NCI-H446 treated with DMSO at 0.1 percent for 48 hours (cell line): ENCODE measurements around the gene MAN2A1.
"Not testable (repeated sequence)": the region's sequence is repeated elsewhere in the genome, so short reads cannot be mapped to it uniquely, and the experiment has no call there.

Source experiments
- DNase-seq: peaks from one replicate; lab custom pipeline; 2025; lab: John Stamatoyannopoulos, UW

The MAN2A1 gene

DNA sequence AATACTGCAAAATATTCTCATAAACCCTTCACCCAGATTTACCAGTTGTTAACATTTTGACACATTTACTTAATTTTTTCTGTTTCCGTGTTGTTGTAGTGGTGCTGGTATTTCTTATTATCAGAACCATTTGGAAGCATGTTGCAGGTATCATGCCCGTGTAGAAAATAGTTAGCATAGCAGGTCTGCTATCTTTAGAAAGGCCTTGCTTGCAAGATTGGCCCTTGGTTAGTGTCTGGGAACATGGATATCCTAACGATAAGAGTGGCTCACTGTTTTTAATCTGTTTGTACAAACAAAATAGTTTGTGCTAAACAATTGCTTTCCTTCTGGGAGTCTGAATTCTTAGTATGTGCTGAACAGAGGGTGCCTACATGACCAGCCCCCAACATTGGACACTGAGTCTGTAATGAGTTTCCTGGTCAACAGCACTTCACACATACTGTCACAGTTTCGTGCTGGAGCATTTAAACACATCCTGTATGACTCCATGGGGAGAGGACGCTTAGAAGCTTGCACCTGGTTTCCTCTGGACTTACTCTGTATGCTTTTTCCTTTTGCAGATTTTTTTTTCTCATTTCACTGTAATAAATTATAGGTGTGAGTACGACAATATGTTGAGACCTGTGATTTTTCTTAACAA lies 66.9 kb downstream of the MAN2A1 start:
- DNase-seq = no peak

DNA sequence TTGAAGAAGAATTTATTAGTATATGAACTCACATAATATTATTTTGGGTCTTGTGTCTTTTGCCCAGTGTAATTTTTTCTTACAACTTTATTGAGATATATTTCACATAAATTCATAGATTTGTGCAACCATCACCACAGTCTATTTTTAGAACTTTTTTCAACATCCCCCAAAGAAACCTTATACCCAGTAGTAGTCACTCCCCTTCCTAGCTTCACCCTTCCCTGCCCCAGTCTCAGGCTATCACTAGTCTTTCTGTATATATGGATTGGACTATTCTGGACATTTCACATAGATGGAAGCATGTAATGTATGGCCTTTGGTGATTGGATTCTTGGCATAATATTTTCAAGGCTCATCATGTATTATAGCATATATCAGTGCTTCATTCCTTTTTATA lies 67.8 kb downstream of the MAN2A1 start:
- DNase-seq = no peak

DNA sequence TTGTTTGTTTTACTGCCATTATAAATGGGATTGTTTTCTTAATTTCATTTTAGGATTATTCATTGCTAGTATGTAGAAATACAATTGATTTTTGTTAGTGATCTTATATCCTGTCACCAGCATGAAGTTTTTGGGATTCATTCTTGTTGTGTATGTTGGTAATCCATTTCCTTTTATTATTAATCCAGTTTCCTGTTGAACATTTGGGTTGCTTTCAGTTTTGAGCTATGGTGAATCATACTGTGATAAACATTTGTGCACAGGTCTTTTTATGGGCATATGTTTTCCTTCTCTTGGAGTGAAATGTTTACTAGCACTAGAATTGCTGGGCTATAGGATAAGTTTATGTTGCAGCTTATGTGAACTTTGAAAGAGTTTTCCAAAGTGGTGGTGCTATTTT lies 69.6 kb downstream of the MAN2A1 start:
- no peak for DNase-seq

DNA sequence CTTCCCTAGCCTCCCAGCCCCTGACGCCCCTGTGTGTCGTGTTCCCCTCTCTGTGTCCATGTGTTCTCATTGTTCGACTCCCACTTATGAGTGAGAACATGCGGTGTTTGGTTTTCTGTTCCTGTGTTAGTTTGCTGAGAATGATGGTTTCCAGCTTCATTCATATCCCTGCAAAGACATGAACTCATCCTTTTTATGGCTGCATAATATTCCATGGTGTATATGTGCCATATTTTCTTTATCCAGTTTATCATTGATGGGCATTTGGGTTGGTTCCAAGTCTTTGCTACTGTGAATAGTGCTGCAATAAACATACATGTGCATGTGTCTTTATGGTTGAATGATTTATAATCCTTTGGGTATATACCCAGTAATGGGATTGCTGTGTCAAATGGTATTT lies 70.4 kb downstream of the MAN2A1 start:
- DNase-seq = not testable (repeated sequence)

DNA sequence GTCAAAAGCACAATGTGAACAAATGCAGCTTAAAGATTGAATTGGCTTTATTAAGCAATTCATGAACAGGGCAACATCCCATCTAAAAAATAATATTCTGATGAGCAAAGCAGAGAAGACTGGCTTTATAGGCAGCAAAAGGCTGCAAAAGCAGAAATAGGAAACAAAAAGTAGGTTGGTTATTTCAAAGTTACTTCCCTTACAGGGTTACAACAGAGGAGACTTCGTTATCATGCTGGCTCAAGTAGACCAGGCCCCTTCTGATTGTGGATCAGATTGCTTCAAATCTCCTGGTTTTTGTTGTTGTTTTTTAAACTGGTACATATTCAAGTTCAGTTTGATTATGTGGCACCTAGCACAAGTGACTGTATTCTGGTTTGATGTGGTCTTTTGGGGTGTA lies 73.1 kb downstream of the MAN2A1 start:
- no peak for DNase-seq

DNA sequence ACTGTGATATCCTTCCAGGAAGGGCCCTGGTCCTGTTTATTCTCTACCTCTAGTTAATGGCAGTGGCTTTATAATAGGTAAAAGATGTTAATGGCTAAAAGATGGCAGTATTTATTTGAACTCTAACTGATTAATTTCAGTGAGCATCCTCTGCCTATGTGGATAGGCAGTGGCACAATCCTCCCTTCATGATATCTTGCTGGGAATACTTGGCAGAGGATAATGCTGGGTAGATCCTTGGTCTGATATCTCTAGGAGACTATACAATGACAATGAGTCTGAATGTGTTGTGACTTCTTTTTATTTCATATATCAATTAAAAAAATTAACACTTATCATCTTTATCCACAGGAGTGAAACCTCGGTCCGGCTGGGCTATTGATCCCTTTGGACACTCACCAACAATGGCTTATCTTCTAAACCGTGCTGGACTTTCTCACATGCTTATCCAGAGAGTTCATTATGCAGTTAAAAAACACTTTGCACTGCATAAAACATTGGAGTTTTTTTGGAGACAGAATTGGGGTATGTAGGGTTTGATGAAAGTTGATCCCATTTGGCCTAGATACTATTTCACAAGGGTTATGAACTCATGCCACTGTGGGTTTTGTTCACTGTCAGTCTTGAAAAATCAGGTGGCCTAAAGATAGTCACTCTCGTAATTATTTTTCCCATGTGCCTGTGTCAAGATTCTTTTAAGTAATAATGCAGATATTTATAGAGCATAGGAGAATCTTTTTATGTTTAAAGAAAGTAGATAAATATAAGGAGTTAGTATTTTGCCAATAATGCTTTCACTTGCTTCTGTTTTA lies 77.7 kb downstream of the MAN2A1 start:
- DNase-seq = no peak

DNA sequence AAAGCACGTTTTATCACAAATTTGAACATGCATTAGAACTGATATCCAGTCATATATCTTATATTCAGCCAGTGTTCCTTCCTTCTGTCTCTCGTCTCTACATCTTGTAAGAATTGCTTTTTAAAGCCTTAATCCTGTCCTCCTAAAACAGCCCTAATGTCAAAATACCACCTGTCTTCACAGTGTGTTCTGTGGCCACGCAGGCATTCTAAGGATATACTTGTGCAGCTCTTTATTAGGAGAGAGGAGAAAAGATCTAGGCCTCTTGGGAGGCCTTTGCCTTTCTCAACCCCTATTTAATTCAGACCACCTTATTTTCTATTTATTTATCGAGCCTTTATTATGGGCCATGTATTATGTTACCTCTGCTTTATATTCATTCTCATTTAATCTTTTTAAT lies 78.3 kb downstream of the MAN2A1 start:
- DNase-seq = no peak

DNA sequence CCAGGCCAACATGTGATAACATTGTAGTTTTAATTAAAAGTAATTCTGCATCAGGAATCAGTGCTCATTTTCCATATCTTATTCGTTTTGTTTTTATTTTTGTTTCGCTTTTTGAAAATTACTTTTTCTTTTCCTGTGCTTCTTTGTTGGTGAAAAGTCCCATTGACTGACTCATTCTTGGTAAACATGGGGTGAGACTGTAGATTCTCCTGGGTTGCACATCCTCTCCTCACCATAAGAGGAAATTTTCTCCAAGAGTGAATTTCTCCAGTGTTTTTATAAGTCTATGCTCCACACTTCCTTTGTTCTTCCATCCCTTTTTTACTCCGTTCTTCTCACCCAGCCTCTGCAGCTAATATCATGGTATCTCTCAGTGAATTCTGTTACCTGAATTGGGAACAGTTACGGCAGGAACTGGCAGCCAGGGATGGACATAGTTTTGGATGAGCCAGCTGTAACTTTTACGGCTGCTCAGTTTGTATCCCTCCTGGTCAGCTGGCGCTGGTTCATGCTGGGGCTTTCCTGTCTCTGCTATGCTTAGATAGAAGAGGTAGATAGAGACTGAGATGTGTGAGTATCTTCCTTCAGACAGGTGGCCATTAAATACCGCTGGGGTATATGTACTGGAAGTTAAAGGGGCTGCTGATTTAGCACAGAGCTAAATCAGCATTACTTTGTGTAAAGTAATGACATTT lies 80.0 kb downstream of the MAN2A1 start:
- DNase-seq = no peak

DNA sequence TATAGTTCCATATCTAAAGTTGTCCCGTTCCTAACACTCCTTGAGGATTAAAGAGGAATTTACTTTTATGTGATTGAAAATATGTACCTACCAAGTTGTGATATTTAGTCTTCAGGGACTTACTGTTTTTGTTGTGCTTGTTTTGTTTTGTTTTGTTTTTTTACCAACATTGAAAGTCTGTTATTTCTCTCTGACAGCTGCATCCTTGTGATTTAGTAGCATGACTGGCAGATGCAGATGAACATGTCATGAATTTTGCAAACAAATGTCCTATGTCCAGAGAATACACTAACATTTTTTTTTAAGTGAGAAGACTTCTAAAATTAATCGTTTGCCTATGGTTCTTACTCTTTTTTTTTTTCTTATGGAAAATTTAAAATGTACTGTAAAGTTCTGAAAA lies 85.4 kb downstream of the MAN2A1 start:
- DNase-seq = no peak

DNA sequence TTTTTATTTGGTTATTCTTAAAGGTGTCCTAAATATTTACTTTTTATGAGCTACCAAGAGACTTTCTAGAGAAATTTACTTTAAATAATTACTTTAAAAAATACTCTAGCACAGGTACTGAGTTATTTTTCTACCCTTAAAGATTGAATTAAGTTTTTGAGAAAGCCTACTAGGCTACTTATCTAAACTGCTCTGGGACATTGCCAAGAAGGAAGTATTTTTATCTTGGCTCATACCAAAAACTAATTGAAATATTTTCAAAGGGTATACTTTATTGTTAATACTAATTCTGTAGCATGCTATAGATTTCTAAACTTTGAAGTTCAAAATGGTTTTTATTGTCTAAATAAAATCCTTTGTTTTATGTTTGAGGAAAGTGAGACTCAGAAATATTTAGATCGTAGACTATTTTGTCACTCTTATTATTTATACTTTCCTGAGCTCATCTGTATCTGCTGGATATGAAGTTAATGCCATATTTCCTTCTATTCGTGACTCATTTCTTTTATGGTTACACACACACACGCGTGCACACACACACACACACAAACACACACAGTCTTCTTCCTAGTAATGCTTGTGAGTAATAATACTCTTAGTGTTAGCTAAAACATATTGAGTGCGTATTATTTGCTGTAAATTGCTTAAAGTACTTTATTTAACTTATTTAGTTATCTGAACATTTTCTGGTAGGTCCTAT lies 89.5 kb downstream of the MAN2A1 start:
- DNase-seq = no peak

DNA sequence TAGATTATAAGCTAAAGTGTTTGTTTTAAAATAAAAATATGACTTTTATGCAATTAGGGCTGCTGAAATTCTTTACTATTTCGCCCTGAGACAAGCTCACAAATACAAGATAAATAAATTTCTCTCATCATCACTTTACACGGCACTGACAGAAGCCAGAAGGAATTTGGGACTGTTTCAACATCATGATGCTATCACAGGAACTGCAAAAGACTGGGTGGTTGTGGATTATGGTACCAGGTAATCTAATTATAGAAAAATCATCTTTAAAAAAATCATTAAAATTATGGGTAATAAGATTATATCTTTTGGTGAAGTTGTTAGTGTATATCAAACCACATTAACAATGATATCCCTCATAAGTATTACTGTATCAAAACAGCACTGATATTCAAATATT lies 95.0 kb downstream of the MAN2A1 start:
- DNase-seq = no peak

DNA sequence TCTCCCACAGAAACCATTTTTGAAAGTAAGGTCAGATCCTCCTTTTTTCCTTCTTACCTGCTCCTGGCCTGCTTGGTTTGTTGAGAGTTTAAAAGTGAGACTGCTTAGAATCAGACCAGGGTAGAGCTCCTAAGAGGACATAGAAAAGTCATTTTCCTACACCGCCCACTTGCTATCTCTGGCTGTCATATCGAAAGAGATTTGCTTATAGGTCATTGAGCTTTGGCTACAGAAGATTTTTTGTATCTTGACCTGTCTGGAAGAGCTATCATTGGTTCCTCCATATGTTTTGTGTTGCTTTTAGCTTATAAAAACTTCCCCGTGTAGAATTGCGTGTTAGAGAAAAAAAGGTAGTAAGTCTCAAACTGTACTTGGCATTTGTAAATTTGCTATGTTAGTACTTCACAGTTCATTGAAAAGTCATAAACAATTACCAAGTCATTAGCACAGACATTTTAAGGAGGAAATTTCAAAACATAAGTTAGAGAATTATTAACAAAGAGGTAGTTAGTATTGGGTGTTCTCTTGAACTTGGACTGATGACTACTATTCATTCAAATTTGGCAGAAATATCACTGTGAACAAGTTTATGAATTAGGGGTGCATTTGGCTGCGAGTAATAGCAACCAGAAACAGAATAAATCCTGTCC lies 96.6 kb downstream of the MAN2A1 start:
- DNase-seq = no peak

DNA sequence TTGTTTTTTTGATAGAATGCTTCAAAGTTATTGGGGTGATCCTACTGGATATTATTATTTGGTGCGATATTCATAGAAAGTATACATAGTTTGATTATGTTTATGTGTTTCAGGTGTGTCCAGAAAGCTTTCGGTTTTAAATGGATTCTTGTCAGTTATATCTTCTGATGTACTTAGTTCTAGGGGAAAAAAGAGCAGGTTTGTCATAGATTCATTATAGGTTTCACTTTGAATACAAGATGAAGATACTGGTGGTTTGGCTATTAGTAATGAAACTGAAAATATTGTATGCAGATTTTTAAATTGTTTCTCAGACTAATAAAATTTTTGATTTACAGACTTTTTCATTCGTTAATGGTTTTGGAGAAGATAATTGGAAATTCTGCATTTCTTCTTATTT lies 98.9 kb downstream of the MAN2A1 start:
- no peak for DNase-seq

DNA sequence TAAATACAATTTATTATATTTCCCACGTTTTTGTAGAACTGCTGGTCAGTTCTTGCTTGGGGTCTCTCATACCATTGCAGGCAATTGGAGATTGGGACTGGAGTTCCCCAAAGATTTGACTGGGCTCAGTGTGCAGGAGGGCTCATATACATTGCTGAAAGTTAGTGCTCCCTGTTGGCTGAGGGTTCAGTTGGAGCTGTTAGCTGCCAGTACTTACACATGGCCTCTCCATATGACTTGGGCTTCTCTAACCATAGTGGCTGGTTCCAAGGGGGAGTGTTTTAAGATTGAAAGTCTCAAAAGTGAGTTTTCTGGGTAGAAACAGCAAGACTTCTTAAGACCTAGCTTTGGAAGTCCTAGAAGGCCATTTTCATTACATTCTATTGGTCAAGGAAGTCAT lies 102.9 kb downstream of the MAN2A1 start:
- DNase-seq = no peak

DNA sequence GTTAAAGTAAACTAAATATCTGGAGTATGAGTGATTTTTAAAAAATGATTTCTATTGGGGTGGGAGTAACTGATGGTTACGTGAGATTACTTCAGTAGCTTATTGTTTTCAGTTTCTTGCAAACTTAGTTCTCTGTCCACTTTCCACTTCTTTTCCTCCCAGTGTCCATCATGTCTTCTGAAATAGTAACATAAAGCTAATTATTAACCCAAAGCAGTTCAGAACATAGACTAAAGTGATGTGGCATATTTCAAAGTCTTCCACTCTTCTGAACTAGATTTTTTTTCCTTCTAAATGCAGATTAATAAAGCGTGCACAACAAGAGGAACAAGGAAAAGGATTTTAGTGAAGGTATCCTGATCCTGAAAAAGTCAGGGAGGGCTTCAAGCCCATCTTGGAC lies 114.1 kb downstream of the MAN2A1 start:
- no peak for DNase-seq

DNA sequence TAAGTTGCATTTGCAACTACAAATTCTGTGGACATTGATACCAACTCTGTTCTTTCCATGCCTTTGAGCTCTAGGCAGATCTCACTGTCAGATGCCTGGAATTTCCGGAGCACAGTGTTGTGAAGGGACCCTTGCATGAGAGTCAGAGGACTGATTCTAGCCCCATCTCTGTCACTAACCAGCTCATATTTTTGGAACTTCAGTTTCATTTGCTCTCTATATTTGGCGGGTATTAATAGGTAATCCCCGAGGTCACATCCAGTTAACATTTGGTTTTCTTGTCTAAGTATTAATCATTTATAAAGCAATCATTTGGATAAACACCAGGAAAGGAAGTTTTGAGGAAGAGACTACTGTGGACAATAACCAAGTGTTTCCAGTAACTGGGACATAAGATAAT lies 115.7 kb downstream of the MAN2A1 start:
- DNase-seq = no peak

DNA sequence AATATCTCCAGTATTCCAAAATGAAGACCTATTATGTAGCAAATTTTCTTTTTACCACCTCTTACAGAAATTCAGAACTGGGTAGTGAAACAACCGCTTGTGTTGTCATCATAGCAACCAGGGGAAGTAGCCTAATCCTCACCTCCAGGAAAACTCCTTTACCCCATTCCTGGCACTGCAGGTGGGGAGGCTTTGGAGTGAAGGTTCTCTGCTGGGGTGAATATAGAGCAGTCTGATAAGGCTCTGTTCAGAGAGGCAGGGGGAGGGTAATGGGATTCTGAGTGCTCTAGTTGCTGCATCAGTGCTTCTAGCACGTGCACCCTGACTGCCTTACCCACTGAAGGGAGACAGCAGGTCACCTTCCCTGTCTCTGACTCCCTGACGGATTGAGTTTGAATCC lies 116.2 kb downstream of the MAN2A1 start:
- no peak for DNase-seq

DNA sequence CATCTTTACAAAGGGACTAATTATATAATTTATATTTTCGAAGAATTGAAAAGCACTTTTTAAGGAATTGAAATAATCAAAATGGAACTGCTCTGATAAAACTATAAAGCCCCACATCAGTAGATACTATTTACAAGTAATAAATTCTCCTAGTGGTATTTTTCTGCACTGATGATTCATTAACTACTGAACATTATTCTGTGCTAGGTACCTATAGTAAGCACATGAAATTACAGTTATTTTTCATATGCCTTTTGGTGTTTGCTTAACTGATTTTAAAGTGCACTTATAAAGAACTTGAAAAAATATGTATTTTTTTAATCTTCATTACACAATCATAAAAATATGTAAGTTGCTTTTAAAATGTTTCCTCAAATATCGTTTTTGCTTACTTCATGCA lies 123.0 kb downstream of the MAN2A1 start:
- no peak for DNase-seq

DNA sequence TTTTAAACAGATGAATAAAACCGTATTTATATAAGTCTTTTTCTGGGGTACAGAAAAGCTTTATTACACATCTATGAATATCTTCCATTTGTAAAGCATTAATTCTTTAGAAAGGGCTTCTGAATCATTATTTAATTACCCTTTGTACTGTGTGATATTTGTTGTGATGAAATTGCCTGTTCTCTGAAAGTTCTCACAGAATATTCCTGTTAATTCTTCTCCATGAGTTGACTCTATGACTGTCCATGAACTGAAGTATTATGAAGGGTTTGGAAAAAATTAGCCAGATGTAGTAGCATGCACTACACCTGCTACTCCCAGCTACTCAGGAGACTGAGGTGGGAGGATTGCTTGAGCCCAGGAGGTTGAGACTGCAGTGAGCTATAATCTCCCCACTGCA lies 127.0 kb downstream of the MAN2A1 start:
- no peak for DNase-seq

DNA sequence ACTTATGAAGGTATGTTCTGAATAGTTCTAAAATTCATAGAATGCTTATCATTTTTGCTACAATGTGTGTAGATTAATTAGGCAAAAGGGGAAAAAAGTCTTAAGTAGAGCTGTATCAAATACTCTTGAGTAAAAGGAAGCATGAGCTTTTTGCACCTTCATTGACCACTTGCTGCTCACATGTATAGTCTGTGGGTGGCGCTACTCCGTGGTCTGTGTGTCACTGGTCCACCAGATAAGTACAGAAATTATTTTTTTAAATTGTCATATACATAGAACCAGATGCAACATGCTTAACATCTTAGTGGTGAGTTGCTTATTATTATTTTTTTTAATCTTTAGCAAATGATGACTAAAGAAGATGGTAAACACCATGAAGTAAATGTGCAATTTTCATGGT lies 130.2 kb downstream of the MAN2A1 start:
- DNase-seq = no peak

DNA sequence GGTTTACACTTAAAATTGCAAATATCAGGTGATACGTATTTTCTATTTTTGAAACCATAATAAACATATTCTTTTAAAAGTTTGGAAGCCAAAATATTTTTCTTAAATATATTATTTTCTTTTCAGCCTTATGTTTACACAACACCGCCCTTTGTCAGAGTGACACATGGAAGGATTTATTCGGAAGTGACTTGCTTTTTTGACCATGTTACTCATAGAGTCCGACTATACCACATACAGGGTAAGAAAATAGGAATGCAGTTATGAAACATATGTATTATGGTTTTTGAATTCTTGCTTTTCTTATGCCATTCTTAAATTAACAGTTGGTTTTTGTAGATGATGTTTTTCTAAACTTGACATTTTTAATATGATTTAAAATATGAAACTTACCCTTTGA lies 133.9 kb downstream of the MAN2A1 start:
- DNase-seq = no peak

DNA sequence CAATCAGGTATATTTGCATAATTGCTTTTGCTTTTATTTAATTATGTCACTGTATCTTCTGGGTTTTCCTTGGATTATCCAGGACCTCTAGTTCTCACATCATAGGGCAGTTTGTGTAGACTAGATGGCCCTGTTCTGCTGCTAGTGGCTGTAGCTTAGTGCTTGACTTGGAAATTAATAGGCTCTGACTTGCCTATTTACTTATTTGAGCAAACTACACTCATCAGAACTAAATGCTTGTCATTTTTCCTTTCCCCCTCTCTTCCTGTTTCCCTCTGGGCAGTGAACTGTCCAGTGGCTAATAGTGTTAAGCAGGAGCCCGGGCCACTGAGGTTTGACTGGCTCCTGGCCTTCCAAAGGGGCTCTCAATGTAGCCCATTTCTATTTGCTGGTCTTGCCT lies 135.7 kb downstream of the MAN2A1 start:
- no peak for DNase-seq
